GM21447 (cell line): Measurements from ENCODE around the gene ZC3H18.

ENCODE experiments used
- ATAC-seq: cut with Tn5 transposase; IDR thresholded peaks from one replicate; pipeline ENCODE4 v1.9.1; 2021; ENCODE audit not compliant: unreplicated experiment

ZC3H18 gene

DNA sequence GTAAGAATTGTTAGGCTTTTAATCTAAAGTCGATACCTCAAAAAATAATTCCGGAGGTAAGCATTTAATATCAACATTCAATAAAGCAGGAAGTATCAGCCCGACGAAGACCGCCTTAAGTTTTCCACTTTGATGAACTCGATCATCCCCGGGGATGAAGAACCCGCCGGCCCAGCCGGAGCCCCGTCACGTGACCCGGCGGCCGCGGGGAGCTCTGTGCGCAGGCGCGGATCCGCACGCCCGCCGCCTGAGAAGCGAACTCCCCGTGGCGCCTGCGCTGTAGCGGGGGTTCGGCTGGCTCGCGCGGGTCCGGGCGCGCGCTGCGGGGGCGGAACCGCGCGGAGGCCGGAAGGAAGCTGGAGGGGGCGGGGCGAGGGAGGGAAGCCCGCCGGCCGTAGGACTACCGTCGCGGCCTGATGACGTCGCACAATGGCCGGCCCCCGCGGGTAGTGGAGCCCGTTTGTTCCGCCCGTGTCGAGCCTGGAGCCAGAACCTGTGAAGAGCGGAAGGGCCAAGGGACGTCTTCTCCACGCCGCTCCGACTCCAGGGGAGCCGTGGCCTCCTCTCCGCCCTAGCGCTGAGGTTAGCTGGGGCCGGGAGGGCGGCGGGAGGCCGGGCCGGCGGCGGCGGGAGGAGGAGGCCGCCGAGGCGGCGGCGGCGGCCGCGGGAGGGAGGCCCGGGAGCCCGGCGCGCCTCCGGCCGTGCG lies at the start of gene ZC3H18:
Gene ZC3H18, plus strand, starts transcription at position 419 of the 706 bp plus-strand sequence. CDS start 6,721 bp downstream, outside the sequence.
- ATAC-seq = peak; percentile 57

DNA sequence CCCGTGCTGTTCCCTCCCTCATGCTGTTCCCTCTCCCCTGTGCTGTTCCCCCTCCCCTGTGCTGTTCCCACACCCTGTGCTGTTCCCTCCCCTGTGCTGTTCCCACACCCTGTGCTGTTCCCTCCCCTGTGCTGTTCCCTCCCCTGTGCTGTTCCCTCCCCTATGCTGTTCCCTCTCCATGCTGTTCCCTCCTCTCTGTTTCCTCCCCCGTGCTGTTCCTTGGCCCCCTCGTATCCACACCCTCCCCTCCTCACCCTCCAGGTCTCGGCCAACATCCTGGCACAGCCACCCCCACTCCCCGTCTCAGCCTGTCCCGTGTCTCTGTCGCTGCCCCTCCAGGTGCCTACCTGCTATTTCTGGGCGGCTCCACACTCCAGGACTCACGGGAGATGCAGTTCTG lies 48.5 kb upstream of the ZC3H18 start:
- no peak for ATAC-seq

GRCh38 chr16:88522276-88522949 lies 47.8 kb upstream of the ZC3H18 start:
- no peak for ATAC-seq

DNA sequence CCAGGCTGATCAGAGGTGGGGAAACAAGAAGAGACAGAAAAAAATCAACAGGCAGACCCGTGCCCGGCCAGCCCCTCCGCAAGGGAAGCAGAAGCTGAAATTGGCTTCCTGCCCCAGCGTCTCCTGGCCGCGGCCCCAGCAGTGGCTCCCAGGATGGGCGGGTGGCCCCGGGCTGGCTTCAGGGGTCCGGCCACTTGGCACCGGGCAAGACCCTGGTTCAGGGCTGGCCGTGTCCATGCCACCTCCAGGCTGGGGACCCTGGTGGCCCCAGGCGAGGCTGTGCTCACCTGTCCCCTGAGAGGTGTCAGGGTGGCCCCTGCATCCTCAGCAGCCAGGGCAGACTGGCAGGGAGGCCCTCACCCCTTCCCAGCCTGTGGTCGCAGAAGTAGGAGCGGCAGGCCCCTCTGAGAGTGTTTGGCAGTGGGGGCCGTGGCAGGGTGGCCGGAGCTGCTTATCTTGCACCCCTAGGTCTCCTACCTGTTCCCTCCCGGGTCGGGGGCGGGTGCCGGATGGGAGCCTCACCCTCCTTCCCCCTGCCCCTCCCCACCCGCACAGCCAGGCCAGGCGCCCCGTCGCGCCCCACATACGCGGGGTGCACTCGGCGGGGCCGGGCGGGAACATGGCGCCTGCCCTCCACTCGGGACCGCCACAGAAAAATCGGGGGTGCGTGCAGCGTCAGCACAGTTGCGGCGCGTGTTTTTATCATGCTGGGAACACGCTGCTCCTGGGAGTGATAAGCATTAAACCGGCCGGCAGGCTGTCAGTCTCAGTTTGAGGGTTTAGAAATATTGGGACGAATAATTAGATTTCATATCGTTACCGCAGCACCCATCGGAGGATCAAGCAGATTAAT lies 46.7 kb upstream of the ZC3H18 start:
- ATAC-seq = no peak

DNA sequence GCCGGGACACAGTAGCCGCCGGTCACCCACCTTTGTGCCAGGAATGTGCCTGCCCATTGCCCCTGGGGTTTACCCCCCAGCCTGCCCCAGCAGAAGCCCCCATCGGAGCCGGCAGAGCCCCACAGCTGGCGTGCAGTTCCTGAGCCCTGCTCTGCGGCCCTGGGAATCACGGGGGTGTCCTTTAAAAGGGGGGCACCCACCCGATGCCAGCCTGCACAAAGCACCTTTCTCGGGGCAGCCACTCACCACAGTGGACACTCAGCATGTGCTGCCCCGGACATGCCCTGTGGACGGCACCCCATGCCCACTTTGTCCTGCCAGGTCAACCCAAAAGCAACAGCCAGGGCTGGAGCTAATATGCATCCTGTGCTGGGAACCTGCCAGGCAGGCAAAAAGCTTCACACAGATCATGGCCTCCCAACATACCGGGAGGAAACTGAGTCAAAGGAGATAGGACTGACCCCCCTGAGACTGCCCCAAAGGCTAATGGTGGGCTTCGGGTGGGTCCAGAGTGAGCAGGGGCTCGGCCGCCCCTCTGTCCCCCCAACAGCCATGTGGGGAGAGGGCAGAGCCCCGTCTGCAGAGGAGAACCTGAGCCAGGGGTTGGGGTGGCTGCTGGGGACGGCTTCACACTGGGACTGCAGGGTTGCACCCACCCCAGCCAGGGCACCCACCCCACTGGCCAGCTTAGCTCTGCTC lies 45.8 kb upstream of the ZC3H18 start:
- no peak for ATAC-seq

- no peak for ATAC-seq
These were observed 45.1 kb upstream of the ZC3H18 start for GRCh38 chr16:88524973-88525662.

- no peak for ATAC-seq
These were observed 44.6 kb upstream of the ZC3H18 start for GRCh38 chr16:88525663-88525990.

DNA sequence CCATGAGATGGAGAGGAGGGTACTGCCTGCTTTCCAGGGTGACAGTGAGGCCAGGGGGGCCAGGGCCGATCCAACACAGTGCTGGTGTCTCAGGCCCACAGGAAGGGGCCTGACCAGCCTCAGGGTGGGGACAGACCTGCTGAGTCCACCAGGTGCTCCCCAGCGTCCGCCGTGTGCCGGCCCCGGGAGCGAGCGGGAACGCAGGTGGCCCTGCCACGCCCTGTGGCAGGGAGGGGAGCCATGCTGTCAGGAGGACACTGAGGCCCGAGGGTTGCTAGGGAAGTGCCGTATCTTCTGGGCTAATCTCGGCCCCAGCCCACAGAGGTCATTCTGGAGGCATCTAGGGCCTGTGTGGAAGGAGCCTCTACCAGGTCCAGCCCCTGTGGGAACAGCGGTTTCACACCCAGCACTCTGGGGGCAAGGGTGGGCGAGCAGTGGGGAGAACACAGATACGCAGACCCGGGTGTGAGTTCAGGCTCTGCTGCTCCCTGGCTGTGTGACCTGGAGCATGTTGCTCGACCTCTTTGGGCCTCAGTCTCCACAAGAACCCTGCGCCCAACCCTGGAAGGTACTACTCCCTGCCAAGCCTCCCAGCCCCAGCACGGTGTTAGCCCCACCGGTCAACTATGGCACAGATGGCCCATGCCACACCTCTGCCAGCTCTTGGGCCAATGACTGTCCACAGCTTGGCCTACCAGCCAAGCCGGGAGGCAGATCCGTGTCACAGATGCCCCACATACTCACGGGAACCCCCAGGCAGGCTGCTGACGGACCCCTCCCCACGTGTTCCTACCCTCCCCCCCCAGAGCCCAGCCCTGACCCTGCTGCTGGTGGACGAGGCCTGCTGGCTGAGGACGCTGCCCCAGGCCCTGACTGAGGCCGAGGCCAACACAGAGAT lies 43.9 kb upstream of the ZC3H18 start:
- no peak for ATAC-seq

- ATAC-seq = no peak
These were observed 43.4 kb upstream of the ZC3H18 start for GRCh38 chr16:88526906-88527185.

DNA sequence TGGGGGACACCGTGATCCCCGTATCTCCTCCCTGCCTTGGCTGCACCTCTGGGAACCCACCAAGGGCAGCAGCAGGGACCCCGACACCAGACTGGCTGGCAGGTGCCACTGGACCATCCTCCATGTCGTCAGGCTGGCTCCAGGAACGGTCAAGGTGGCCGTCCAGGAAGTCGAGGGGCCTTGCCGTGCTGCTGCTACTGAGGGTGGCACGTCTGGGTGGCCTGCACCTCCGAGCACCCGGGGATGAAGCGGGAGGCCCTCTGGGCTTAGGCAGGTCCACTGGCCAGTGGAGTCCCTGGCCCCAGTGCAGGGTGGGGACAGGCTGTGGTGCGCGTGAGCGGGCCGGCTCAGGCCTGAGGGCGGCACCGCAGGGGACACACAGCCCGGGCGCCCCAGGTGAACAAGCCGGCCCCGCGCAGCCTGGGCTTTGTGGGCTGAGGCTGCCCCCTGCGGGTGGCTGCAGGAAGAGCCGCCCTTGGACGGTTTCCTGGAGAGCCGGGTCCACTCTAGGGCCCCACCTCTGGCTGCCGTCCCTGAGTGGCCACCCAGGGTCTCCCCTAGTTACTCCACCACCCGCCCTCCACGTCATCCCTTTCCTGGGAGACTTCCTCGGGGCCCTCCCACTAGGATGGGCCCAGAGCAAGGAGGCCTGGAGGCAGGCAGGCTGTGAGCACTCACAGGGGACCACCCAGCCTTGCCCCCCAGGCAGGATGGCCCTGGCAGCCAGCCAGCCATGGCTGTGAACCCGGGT lies 42.8 kb upstream of the ZC3H18 start:
- ATAC-seq = no peak

- no peak for ATAC-seq
These were observed 42.1 kb upstream of the ZC3H18 start for GRCh38 chr16:88527937-88528743.

DNA sequence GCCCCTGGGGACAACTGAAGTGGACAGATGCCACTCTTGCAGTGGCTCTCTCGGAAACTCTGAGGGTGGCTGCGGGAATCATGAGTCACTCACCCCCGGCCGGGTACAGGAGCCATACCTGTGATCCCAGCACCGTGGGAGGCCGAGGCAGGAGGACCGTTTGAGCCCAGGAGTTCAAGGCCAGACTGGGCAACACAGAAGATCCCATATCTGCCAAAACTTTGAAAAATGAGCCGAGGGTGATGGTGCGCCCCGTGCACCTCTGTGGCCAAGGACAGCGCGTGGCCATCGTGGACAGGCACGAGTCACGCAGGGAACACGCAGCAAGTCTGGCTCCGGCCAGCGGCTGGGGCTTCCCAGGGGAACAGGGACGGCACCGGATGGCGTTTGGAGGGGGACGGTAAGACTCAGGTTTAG lies 41.3 kb upstream of the ZC3H18 start:
- no peak for ATAC-seq

DNA sequence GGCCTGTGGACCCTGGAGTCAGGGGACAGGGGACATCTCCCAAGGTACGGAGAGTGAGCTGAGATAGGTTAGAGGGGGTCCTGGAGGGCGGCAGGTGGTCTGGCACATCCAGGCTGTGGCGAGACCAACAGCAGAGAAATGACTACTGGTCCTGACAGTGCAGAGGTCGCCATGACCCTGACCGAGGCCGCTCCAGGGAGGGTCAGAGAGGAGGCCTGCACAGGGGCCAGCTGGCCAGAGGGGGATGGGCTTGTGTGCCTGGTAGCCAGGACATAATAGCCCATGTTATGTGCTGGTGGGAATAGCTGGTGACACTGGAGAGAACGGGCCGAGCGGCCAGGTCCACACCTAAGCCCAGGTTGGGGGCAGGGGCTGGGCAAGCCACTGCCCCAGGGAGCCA lies 40.6 kb upstream of the ZC3H18 start:
- no peak for ATAC-seq

DNA sequence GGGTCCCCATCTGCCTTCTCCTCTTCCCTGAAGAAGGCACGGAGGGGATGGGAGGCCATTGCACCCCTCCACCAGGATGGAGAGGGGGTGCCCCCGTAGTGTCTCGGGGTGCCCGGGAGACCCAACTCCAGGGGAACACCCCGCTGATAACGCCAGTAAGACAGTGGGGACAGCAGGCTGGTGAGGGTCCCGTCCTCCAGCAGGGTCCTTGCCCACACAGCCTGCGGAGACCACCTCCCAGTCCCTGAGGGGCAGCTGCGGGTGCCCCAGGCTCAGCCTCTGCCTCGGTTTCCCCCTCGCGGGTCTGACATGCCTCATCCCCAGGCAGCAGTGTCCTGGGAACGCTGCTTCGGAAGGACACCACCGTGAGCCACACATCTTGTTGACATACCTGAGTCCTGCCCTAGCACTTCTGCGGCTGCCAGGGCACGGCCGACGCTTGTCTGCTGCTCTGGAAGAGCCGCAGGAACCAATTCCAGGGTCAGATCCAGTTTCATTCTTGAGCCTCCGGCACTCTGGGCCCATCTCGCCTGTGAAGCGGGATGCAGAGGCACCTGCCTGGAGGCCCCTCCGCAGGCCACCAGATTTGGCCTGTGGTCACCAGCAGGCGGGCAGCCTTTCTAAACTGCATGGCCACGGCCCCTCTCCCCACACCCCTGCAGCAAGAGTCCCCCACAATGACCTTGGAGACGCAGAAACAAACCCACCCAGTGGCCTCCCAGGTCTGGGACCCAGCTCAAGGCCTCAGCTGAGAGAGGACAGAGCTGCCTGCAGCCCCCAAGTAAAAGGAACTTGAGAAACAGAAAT lies 39.9 kb upstream of the ZC3H18 start:
- ATAC-seq = no peak

GRCh38 chr16:88530858-88531203 lies 39.4 kb upstream of the ZC3H18 start:
- ATAC-seq = no peak

DNA sequence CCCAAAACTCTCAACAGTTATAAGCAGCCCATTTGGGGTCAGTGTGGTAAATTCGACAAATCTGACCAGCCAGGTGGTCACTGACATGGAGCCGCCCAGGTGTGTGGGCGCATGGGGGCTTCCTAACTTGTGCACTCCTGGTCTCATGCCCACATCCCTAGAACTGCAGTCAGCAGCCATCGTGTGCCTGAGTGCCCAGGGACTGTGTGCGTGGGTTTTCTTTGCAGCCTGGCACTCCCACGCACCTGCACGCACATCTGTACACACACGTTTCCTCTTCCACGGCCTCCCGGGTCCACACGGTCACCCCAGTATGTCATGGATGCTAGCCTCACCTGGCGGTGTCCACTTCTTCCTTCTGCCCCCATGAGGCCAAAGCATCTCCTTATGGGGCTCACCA lies 38.9 kb upstream of the ZC3H18 start:
- no peak for ATAC-seq

- ATAC-seq = no peak
These were observed 38.2 kb upstream of the ZC3H18 start for GRCh38 chr16:88531931-88532433.
